ENCODE data around the gene SCPEP1.

SCPEP1 gene

DNA sequence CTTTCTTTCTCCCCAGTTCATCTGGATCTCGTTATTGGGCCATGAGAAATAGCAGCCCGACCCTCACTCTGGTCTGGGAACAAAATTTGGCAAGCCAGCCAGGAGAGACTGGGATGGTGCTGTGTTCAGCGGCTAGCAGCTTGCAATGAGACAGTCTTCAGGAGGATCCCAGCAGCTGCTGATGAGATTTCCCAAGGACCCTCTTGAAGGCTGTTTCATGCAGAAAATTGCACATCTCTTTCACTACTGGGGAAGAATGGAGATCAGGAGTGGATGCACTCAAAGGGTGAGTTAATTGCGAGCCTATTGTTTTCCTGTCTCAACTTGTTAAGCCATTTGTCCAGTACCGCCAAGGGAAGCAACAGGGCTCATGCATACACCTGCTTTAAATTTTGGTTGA lies 11.6 kb upstream of the SCPEP1 start:
- H3K4me3 ChIP-seq (ENCODE audit: low read depth, low read length): no peak overlapping the region
- no peak for DNase-seq (ENCODE audit: low read depth)
- TF ChIP-seq, protein P1, sequence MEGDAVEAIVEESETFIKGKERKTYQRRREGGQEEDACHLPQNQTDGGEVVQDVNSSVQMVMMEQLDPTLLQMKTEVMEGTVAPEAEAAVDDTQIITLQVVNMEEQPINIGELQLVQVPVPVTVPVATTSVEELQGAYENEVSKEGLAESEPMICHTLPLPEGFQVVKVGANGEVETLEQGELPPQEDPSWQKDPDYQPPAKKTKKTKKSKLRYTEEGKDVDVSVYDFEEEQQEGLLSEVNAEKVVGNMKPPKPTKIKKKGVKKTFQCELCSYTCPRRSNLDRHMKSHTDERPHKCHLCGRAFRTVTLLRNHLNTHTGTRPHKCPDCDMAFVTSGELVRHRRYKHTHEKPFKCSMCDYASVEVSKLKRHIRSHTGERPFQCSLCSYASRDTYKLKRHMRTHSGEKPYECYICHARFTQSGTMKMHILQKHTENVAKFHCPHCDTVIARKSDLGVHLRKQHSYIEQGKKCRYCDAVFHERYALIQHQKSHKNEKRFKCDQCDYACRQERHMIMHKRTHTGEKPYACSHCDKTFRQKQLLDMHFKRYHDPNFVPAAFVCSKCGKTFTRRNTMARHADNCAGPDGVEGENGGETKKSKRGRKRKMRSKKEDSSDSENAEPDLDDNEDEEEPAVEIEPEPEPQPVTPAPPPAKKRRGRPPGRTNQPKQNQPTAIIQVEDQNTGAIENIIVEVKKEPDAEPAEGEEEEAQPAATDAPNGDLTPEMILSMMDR (IDR thresholded peaks at IDR 0.05; ENCODE audit: insufficient read depth, low read depth, low read length, missing control alignments): no peak

DNA sequence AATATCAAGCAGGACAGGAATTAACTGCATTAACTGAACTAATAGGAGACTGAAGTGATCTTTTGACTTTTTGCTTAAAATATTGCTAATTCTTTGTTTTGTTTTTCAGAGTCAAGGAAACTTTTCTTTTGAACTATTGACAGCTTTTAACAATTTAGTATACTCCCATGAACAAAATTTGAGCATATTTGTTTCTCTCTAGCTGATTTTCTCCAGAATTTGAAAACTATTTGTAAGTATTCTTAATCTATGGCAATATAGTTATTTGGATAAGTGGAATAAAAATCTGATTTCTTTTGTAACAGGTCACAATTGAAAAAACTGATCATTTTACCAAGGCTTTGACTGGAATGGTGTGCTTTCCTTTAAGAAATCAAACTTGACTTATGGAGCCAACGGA lies 7.0 kb upstream of the SCPEP1 start:
- TF ChIP-seq, protein P1 (IDR thresholded peaks at IDR 0.05; ENCODE audit: insufficient read depth, low read depth, low read length, missing control alignments): no peak
- no peak for DNase-seq (ENCODE audit: low read depth)

DNA sequence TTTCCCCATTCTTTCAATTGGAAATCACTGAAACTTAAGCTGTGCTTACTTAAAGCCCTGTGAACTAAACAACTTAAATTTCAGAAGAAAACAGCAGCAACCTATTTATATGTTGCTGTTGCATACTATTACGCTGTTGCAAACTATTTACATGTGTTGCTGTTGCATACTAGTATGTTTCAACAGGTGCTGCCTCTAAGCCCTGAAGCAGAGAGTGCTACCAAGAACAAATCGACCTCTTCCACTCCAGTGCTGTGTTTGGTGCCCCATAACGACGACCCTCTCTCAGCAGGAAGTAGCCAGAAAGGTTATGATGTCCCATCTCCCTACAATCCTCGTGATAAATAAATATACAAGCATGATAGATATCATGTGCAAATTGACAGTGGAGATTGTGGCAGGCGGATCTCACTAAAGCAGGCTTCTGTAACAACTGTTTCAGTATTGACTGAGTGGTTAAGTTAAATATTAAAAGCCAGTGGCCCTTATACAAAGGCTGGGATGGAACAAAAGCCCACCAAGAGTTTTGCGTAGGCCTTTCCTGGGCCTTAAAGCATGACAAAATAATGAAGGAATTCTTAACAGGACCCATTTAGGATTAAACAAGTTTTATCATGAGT lies 5.7 kb upstream of the SCPEP1 start:
- no peak for DNase-seq (ENCODE audit: low read depth)
- TF ChIP-seq, protein P1 (IDR thresholded peaks at IDR 0.05; ENCODE audit: insufficient read depth, low read depth, low read length, missing control alignments): no peak
- no peak overlapping the region for H3K4me3 ChIP-seq (ENCODE audit: low read depth, low read length)

More for the DNA sequence above, 7.0 kb upstream of the SCPEP1 start:
- H3K4me3 ChIP-seq (ENCODE audit: low read depth, low read length): no peak overlapping the region

DNA sequence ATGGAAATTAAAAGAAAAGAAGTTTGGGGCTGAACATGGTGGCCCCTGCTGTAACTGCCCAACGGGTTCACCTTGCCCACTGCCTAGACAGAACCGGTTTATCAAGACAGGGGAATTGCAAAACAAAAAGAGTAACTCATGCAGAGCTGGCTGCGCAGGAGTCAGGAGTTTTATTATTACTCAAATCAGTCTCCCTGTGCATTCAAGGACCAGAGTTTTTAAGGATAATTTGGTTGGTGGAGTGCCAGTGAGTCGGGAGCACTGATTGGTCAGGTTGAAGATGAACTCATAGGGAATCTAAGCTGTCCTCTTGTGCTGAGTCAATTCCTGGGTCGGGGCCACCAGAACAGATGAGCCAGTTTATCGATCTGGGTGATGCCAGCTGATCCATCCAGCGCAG lies 4.4 kb upstream of the SCPEP1 start:
- TF ChIP-seq, protein P1 (IDR thresholded peaks at IDR 0.05; ENCODE audit: insufficient read depth, low read depth, low read length, missing control alignments): no peak
- no peak for DNase-seq (ENCODE audit: low read depth)

DNA sequence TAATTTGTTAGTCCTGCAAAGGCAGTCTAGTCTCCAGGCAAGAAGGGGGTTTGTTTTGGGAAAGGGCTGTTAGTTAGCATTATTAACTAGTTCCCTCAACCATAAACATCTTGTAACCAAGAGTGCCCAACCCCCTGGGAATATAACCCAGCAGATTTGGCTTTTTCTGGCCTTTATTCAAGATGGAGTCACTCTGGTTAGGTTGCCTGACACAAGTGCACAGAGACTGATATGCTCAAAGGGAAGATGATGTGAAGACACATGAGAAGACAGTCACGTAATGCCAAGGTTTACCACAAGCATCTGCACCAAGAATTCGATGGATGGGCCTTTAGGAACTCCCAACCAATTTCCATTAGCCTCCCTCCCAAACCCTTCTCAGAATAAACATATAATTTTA lies 3.9 kb upstream of the SCPEP1 start:
- DNase-seq (ENCODE audit: low read depth): no peak
- no peak overlapping the region for H3K4me3 ChIP-seq (ENCODE audit: low read depth, low read length)
- TF ChIP-seq, protein P1 (IDR thresholded peaks at IDR 0.05; ENCODE audit: insufficient read depth, low read depth, low read length, missing control alignments): no peak

More for the DNA sequence above, 4.4 kb upstream of the SCPEP1 start:
- no peak overlapping the region for H3K4me3 ChIP-seq (ENCODE audit: low read depth, low read length)

DNA sequence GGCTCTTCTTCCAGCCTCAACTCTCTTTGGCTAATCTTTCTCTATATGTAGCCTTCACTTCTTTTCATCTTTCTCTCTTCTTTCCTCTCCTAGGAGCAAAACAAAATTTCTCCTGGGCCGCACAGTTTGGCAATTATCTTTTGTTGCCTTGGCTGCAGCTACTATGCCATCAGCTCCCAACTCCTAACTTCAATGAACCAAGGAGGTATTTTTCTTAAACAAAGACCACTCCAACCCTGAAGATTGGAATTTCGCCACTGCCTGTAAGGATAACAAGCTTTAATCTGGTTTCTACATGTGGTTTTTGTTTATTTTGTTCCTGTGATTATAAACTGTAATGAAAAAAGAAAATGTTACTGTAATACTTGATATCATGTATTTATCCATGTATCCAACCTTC lies 2.3 kb upstream of the SCPEP1 start:
- no peak for DNase-seq (ENCODE audit: low read depth)
- H3K4me3 ChIP-seq (ENCODE audit: low read depth, low read length): no peak overlapping the region
- TF ChIP-seq, protein P1 (IDR thresholded peaks at IDR 0.05; ENCODE audit: insufficient read depth, low read depth, low read length, missing control alignments): no peak
